Activated CD4-positive, alpha-beta T cell treated with anti-CD3 and anti-CD28 coated beads for 4 hours (primary cell): ENCODE data around the gene SECISBP2L.

Experiments used
- DNase-seq, 2 donors: peaks; one replicate each; pipeline ENCODE4 v3.0.0-alpha.2; 2020

SECISBP2L gene

GRCh38 chr15:48962662-48963523 lies 83.4 kb downstream of the SECISBP2L start:
- no peak for DNase-seq

DNA sequence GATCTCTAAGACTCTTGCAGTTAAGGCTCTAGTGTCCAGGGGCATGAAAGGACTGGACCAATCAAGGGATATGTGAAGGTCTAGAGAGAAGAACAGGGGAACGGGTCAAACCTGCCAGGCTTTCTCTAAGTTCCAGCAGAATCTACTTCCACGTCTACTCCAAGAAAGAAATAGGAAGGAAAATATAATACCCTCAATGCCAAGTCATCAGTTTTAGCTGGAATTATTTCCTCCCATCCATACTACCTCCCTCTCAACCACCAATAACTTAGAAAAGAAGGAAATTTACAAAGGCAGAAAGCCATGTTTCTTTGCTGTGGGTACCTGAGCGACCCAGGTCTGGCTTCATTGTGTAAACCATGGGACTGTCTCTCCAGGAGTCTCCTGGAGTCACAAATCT lies 90.3 kb downstream of the SECISBP2L start:
- no peak for DNase-seq

- no peak for DNase-seq
Measured at GRCh38 chr15:48955370-48955769, 90.9 kb downstream of the SECISBP2L start.

DNA sequence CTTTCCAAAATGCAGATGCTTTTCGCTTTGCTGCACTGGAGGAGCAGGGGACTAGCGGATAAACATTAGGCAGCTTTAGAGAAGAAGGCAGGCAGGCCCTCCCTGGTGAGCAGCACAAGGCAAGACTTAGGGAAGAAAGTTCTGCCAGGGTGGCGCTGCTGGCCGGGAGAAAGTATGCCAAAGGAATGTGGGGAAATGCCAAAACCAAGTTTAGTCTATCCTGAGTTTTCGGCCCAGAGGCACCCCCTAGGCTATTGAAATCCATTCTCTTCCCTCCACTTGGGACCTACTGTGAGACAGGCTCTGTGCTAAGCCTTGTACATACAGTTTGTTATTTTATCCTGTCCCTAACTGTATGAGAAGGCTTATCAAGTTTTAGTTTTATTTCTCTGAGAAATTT lies 91.7 kb downstream of the SECISBP2L start:
- DNase-seq: no peak

DNA sequence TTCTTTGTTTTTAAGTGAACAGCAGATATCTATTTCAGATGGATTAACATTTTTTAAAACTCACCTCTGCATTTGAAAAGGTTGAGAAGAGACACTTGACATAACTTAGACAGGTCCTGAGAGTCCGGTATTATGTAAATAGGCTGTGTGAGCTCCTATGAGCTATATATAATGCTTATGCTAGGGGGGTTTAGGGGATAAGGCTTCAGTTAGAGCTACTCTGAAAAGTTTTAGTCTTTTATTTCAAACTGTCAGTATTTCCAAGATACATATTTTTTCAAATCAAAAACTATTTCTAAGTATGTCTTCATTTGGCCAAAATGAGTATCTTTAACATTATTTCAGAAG lies 99.4 kb downstream of the SECISBP2L start:
- no peak for DNase-seq

- DNase-seq: no peak
Measured at GRCh38 chr15:48946074-48946839, 100.0 kb downstream of the SECISBP2L start.

GRCh38 chr15:48945386-48945785 lies 100.9 kb downstream of the SECISBP2L start:
- DNase-seq: no peak

DNA sequence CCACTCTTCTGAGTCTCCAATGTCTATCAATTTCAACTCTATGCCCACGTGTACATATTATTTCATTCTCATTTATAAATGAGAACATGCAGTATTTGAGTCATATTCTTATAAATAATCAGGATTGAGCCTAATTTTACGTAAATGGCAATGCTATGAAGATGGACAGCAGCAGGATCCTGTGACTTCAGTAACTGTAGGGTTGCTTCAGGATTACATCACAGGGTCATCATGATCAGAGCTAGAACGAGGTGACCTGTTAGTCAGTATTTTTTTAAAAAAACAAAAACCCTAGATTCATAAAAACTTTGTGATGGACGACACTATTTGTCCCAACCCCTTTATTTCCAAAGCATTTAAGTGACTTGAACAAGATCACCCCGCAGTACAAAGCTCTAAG lies 104.3 kb downstream of the SECISBP2L start:
- DNase-seq: no peak

DNA sequence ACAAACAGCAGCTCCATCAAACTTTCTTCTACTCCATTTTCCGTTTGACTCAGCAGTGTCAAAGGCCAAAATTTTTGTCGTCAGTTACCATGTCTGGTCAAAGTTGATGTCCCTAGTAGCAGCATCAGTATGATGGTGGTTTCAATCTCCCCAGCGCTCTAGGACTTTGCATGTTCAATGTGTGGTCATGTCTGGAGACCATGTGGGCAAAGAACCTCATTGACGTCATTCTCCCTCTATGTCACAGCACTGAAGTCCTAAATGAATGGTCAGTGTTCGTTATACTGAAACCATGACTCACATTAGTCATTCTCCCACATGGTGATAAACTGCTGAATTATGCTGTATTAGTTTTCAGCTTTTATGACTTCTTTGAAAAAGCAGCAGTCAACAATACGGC lies 105.7 kb downstream of the SECISBP2L start:
- DNase-seq: no peak

- no peak for DNase-seq
Measured at GRCh38 chr15:48939648-48940047, 106.6 kb downstream of the SECISBP2L start.
